ENCODE data around the gene CYBC1.
A peak's percentile ranks its signal among the peaks of the same experiment; 100 is the strongest.

The CYBC1 gene

DNA sequence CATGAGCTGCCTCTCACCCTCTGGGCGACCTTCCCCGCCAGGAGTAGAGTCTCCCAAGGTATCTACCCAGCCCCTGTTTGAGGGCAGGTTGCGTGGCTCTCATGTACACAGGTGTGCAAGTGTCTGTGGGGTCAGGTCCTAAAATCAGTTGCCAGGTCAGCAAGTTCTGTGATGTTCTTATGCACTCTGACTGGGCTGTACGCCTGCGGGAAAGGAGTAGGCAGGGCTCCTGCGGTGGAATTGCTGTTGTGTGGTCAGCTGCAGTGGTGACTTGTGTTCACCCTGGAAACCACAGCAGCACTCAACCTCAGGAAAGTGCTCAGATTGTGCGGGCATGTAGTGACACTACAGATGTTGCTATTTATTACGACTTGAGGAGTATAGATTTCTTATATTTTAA, 27.4 kb upstream of the CYBC1 start:
- Histone ChIP-seq H4K8ac (ENCODE audit: low read depth, low read length) (no peak overlapping the region), H4K91ac (ENCODE audit: low read depth, low read length, poor library complexity) (no peak overlapping the region), H3K18ac (ENCODE audit: low read length) (no peak overlapping the region), H3K79me1 (ENCODE audit: low read depth, low read length) (peaks cover 3% of the 10 kb centered on the region), H3K14ac (ENCODE audit: low read length) (no peak overlapping the region), H2BK12ac (ENCODE audit: low read length) (no peak overlapping the region), H2AFZ (ENCODE audit: low read length) (no peak overlapping the region), H3K9me3 (replicated peaks in 1 of 2; ENCODE audit: control insufficient read depth in 2 of 2, insufficient read depth in 1 of 2, low read depth in 1 of 2, low read length in 2 of 2) (no peaks in the 10 kb centered on the region), H3K27me3 (ENCODE audit: control insufficient read depth in 3 of 3, insufficient read depth in 3 of 3, low read depth in 1 of 3, low read length in 3 of 3) (no peaks in the 10 kb centered on the region), H3K27ac (replicated peaks; ENCODE audit: low read length) (no peak overlapping the region), H3K4ac (ENCODE audit: low read length) (no peak overlapping the region), H3K9ac (ENCODE audit: low read depth, low read length, poor library complexity) (no peak overlapping the region), H2BK5ac (ENCODE audit: low read length) (no peak overlapping the region), H2BK120ac (ENCODE audit: low read depth, low read length) (no peak overlapping the region), H3K23ac (ENCODE audit: low read depth, low read length, poor library complexity) (peak overlapping the region; percentile 55), H3K36me3 (replicated peaks in 1 of 2; ENCODE audit: control insufficient read depth in 2 of 2, insufficient read depth in 2 of 2, low read length in 2 of 2) (peaks cover 50 to 94% of the 10 kb centered on the region in 2 donors), H3K4me1 (ENCODE audit: control insufficient read depth in 2 of 2, insufficient read depth in 1 of 2, low read depth in 1 of 2, low read length in 2 of 2) (no peaks in the 10 kb centered on the region), H3K4me3 (ENCODE audit: low read length in 2 of 2) (no peak overlapping the region), H2BK15ac (ENCODE audit: low read length) (no peak overlapping the region), H2AK5ac (ENCODE audit: low read depth, low read length) (no peak overlapping the region), H3K4me2 (ENCODE audit: insufficient read depth, low read length, poor library complexity, severe bottlenecking) (no peak overlapping the region)
- no CpG with 5 or more reads among the region's 8 CpGs for WGBS, 2 donors (ENCODE audit: extremely low coverage in 2 of 2, insufficient read length in 2 of 2, insufficient replicate concordance in 1 of 2)
- DNase-seq (ENCODE audit: low spot score): no peak

DNA sequence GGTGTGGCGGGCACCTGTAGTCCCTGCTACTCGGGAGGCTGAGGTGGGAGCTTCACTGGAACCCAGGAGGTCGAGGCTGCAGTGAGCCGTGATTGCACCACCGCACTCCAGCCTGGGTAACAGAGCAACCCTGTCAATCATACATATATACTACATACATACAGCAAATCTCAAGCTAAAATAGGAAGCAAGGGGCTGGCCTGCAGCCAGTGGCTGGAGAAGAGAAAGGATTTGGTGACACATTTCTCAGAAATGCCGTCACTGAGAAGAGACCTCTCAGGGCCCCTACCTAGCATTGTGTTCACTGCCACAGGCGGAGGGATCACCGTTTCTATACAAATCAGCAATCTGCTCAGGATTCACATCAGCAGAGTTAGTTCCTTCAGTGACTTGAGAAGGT, 24.9 kb upstream of the CYBC1 start:
- Histone ChIP-seq H3K18ac (ENCODE audit: low read length) (no peak overlapping the region), H2AFZ (ENCODE audit: low read length) (no peak overlapping the region), H3K9me3 (replicated peaks in 1 of 2; ENCODE audit: control insufficient read depth in 2 of 2, insufficient read depth in 1 of 2, low read depth in 1 of 2, low read length in 2 of 2) (no peaks in the 10 kb centered on the region), H3K4ac (ENCODE audit: low read length) (no peak overlapping the region), H4K8ac (ENCODE audit: low read depth, low read length) (no peak overlapping the region), H2BK12ac (ENCODE audit: low read length) (no peak overlapping the region), H3K9ac (ENCODE audit: low read depth, low read length, poor library complexity) (no peak overlapping the region), H3K23ac (ENCODE audit: low read depth, low read length, poor library complexity) (no peak overlapping the region), H2BK120ac (ENCODE audit: low read depth, low read length) (no peak overlapping the region), H2AK5ac (ENCODE audit: low read depth, low read length) (no peak overlapping the region), H2BK5ac (ENCODE audit: low read length) (no peak overlapping the region), H3K36me3 (replicated peaks in 1 of 2; ENCODE audit: control insufficient read depth in 2 of 2, insufficient read depth in 2 of 2, low read length in 2 of 2) (peaks cover 39 to 91% of the 10 kb centered on the region in 2 donors), H3K27ac (replicated peaks; ENCODE audit: low read length) (no peak overlapping the region), H2BK15ac (ENCODE audit: low read length) (no peak overlapping the region), H3K79me1 (ENCODE audit: low read depth, low read length) (peaks cover 3% of the 10 kb centered on the region), H4K91ac (ENCODE audit: low read depth, low read length, poor library complexity) (no peak overlapping the region), H3K4me3 (ENCODE audit: low read length in 2 of 2) (no peak overlapping the region), H3K4me2 (ENCODE audit: insufficient read depth, low read length, poor library complexity, severe bottlenecking) (no peak overlapping the region), H3K4me1 (ENCODE audit: control insufficient read depth in 2 of 2, insufficient read depth in 1 of 2, low read depth in 1 of 2, low read length in 2 of 2) (no peaks in the 10 kb centered on the region), H3K14ac (ENCODE audit: low read length) (no peak overlapping the region), H3K27me3 (ENCODE audit: control insufficient read depth in 3 of 3, insufficient read depth in 3 of 3, low read depth in 1 of 3, low read length in 3 of 3) (no peaks in the 10 kb centered on the region)
- no peak for DNase-seq (ENCODE audit: low spot score)
- WGBS, 2 donors (ENCODE audit: extremely low coverage in 2 of 2, insufficient read length in 2 of 2, insufficient replicate concordance in 1 of 2): no CpG with 5 or more reads among the region's 8 CpGs

DNA sequence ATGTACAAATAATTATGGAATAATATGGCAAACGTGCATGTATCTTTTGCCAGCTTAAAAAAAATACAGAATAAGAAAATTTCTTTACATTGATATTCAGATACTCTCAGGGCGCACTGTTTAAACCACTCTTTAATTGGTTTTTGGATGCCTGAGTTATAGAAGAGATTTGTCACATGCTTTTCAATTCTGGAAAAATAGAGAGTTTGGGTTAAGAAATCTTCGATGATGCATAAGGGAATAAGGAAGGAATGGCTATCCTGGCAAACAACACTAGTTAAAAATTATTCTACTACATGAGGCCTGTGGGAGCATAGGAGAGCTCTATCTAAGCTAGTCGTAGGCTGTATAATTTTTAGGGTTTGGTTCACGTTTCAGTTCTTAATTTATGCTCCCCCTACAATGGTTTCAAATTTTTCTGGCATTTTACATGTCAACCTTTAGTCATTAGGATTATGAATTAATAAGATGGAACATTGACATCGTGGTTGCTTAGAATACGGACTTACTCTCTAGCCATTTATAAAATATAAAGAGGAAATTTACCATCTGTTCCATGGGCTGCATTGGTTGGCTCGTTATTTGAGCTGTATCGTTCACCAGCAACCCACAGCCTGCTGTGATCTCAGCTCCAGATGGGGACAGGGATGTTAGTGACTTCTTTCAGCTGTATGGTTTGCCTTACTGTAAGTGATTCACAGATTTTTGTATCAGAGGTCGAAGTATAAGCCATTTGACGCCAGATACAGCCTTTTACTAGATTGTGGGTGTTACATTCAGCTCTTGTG, 23.9 kb upstream of the CYBC1 start:
- H3K79me1 ChIP-seq (ENCODE audit: low read depth, low read length): no peaks in the 10 kb centered on the region
- no peak overlapping the region for H3K4me2 ChIP-seq (ENCODE audit: insufficient read depth, low read length, poor library complexity, severe bottlenecking)
- H4K91ac ChIP-seq (ENCODE audit: low read depth, low read length, poor library complexity): no peak overlapping the region
- H3K14ac ChIP-seq (ENCODE audit: low read length): no peak overlapping the region
- no peak overlapping the region for H2BK120ac ChIP-seq (ENCODE audit: low read depth, low read length)
- no peak overlapping the region for H2AK5ac ChIP-seq (ENCODE audit: low read depth, low read length)
- WGBS, 2 donors (ENCODE audit: extremely low coverage in 2 of 2, insufficient read length in 2 of 2, insufficient replicate concordance in 1 of 2): no CpG with 5 or more reads among the region's 11 CpGs
- no peak overlapping the region for H2AFZ ChIP-seq (ENCODE audit: low read length)
- H2BK5ac ChIP-seq (ENCODE audit: low read length): no peak overlapping the region
- H3K4me3 ChIP-seq (ENCODE audit: low read length in 2 of 2): no peak overlapping the region
- H3K36me3 ChIP-seq (replicated peaks in 1 of 2; ENCODE audit: control insufficient read depth in 2 of 2, insufficient read depth in 2 of 2, low read length in 2 of 2): peaks cover 34 to 89% of the 10 kb centered on the region in 2 donors
- H3K27ac ChIP-seq (replicated peaks; ENCODE audit: low read length): no peak overlapping the region
- H3K9me3 ChIP-seq (replicated peaks in 1 of 2; ENCODE audit: control insufficient read depth in 2 of 2, insufficient read depth in 1 of 2, low read depth in 1 of 2, low read length in 2 of 2): peaks cover 0 to 2% of the 10 kb centered on the region in 2 donors
- no peak overlapping the region for H3K9ac ChIP-seq (ENCODE audit: low read depth, low read length, poor library complexity)
- H4K8ac ChIP-seq (ENCODE audit: low read depth, low read length): no peak overlapping the region
- no peak overlapping the region for H2BK15ac ChIP-seq (ENCODE audit: low read length)
- no peak overlapping the region for H3K18ac ChIP-seq (ENCODE audit: low read length)
- H3K4me1 ChIP-seq (ENCODE audit: control insufficient read depth in 2 of 2, insufficient read depth in 1 of 2, low read depth in 1 of 2, low read length in 2 of 2): no peaks in the 10 kb centered on the region
- no peaks in the 10 kb centered on the region for H3K27me3 ChIP-seq (ENCODE audit: control insufficient read depth in 3 of 3, insufficient read depth in 3 of 3, low read depth in 1 of 3, low read length in 3 of 3)
- no peak overlapping the region for H2BK12ac ChIP-seq (ENCODE audit: low read length)
- no peak overlapping the region for H3K4ac ChIP-seq (ENCODE audit: low read length)
- no peak overlapping the region for H3K23ac ChIP-seq (ENCODE audit: low read depth, low read length, poor library complexity)
- DNase-seq (ENCODE audit: low spot score): no peak

DNA sequence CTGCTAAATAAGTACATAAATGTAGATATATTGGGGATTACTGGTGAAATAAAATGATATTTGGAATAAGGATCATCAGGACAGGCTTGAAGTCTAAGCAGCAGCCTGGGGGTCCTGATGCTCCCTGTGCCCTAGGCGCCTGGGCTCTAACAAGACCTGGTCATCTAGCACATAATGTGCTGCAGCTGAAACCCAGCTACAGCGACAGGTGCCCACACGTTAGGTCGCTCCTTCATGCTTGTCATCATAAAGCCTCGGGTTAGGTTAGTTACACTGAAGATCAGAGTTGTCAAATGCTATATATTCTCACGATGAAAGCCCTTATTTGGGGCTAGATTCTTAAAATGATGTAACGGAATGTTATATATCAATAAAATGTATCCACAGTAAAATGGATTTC, 19.5 kb upstream of the CYBC1 start:
- Histone ChIP-seq H4K8ac (ENCODE audit: low read depth, low read length) (no peak overlapping the region), H3K4me3 (ENCODE audit: low read length in 2 of 2) (no peak overlapping the region), H3K79me1 (ENCODE audit: low read depth, low read length) (no peaks in the 10 kb centered on the region), H3K9me3 (replicated peaks in 1 of 2; ENCODE audit: control insufficient read depth in 2 of 2, insufficient read depth in 1 of 2, low read depth in 1 of 2, low read length in 2 of 2) (peaks cover 0 to 2% of the 10 kb centered on the region in 2 donors), H3K9ac (ENCODE audit: low read depth, low read length, poor library complexity) (no peak overlapping the region), H3K4me1 (ENCODE audit: control insufficient read depth in 2 of 2, insufficient read depth in 1 of 2, low read depth in 1 of 2, low read length in 2 of 2) (no peaks in the 10 kb centered on the region), H3K4ac (ENCODE audit: low read length) (no peak overlapping the region), H3K18ac (ENCODE audit: low read length) (no peak overlapping the region), H3K14ac (ENCODE audit: low read length) (no peak overlapping the region), H4K91ac (ENCODE audit: low read depth, low read length, poor library complexity) (no peak overlapping the region), H3K4me2 (ENCODE audit: insufficient read depth, low read length, poor library complexity, severe bottlenecking) (no peak overlapping the region), H2AK5ac (ENCODE audit: low read depth, low read length) (no peak overlapping the region), H2BK5ac (ENCODE audit: low read length) (no peak overlapping the region), H2BK15ac (ENCODE audit: low read length) (no peak overlapping the region), H2BK12ac (ENCODE audit: low read length) (no peak overlapping the region), H3K23ac (ENCODE audit: low read depth, low read length, poor library complexity) (no peak overlapping the region), H3K36me3 (replicated peaks in 1 of 2; ENCODE audit: control insufficient read depth in 2 of 2, insufficient read depth in 2 of 2, low read length in 2 of 2) (peaks cover 29 to 93% of the 10 kb centered on the region in 2 donors), H2BK120ac (ENCODE audit: low read depth, low read length) (no peak overlapping the region), H3K27me3 (ENCODE audit: control insufficient read depth in 3 of 3, insufficient read depth in 3 of 3, low read depth in 1 of 3, low read length in 3 of 3) (no peaks in the 10 kb centered on the region), H2AFZ (ENCODE audit: low read length) (no peak overlapping the region), H3K27ac (replicated peaks; ENCODE audit: low read length) (no peak overlapping the region)
- no CpG with 5 or more reads among the region's 7 CpGs for WGBS, 2 donors (ENCODE audit: extremely low coverage in 2 of 2, insufficient read length in 2 of 2, insufficient replicate concordance in 1 of 2)
- no peak for DNase-seq (ENCODE audit: low spot score)

All from neuronal stem cell (in vitro differentiated cells).